Liver (tissue), 3 donors: ENCODE results near the gene SOX4.

ENCODE experiments used
- CTCF ChIP-seq: fragments of 150-350 bp; IDR thresholded peaks from 2 replicates; pipeline ENCODE4 v1.5.1; 2017; ENCODE audit warnings: improper control_type of control experiment, low read depth, low read length; ENCODE audit not compliant: missing input control
- GABPA ChIP-seq, 2 donors: IDR thresholded peaks in 1 of 2; conservative IDR thresholded peaks in 1 of 2; 2 replicates each; pipeline ENCODE4 v1.6.1; 2016; ENCODE audit warnings: antibody characterized with exemption in 2 of 2, mild to moderate bottlenecking in 1 of 2, moderate library complexity in 1 of 2
- HNF4G ChIP-seq: IDR thresholded peaks from 2 replicates; pipeline ENCODE4 v1.6.1; 2016; ENCODE audit warnings: antibody characterized with exemption
- JUND ChIP-seq, 2 donors: IDR thresholded peaks; 2 replicates each; pipeline ENCODE4 v1.6.1; 2016; ENCODE audit warnings: antibody characterized with exemption in 2 of 2
- SP1 ChIP-seq: IDR thresholded peaks from 2 replicates; pipeline ENCODE4 v1.6.1; 2018; ENCODE audit warnings: antibody characterized with exemption, mild to moderate bottlenecking
- TAF1 ChIP-seq: conservative IDR thresholded peaks from 2 replicates; pipeline ENCODE4 v1.6.1; 2016; ENCODE audit warnings: antibody characterized with exemption, mild to moderate bottlenecking
- TF ChIP-seq, protein P1 (sequence below): IDR thresholded peaks from 2 replicates; pipeline ENCODE4 v1.6.1; 2016; ENCODE audit warnings: antibody characterized with exemption
- donor health status: healthy.
- donor health status: healthy.

DNA sequence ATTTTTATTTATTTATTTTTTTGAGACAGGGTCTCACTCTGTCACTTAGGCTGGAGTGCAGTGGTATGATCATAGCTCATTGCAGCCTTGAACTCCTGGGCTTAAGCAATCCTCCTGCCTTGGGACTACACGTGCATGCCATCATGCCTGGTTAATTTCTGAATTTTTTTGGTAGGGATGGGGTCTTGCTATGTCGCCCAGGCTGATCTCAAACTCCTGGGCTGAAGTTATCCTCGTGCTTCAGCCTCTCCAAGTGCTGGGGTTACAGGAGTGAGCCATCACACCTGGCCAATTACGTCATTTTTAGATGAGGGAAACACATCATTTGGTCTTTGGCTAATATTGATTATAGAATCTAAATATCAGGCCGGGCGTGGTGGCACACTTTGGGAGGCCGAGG is 32.1 kb downstream of the SOX4 start:
- TF ChIP-seq CTCF, result no peak
- no peak for TF ChIP-seq TAF1
- TF ChIP-seq HNF4G, result no peak
- TF ChIP-seq GABPA (IDR thresholded peaks at IDR 0.05 in 1 of 2, conservative IDR thresholded peaks at IDR 0.05 in 1 of 2), result no peak
- TF ChIP-seq SP1, result no peak
- TF ChIP-seq JUND (IDR thresholded peaks at IDR 0.05), result no peak
- TF ChIP-seq, protein P1, sequence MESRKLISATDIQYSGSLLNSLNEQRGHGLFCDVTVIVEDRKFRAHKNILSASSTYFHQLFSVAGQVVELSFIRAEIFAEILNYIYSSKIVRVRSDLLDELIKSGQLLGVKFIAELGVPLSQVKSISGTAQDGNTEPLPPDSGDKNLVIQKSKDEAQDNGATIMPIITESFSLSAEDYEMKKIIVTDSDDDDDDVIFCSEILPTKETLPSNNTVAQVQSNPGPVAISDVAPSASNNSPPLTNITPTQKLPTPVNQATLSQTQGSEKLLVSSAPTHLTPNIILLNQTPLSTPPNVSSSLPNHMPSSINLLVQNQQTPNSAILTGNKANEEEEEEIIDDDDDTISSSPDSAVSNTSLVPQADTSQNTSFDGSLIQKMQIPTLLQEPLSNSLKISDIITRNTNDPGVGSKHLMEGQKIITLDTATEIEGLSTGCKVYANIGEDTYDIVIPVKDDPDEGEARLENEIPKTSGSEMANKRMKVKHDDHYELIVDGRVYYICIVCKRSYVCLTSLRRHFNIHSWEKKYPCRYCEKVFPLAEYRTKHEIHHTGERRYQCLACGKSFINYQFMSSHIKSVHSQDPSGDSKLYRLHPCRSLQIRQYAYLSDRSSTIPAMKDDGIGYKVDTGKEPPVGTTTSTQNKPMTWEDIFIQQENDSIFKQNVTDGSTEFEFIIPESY, result no peak
